SK-N-SH (cell line): ENCODE data around the gene PLAA.

Experiments used
- SMC3 ChIP-seq: IDR thresholded peaks from 2 replicates; pipeline ENCODE4 v1.6.1; 2012; ENCODE audit warnings: low read depth, low read length, improper control_type of control experiment
- TF ChIP-seq, protein P1 (sequence below): fragments of 200-600 bp; sonication (generic); IDR thresholded peaks from 2 replicates; pipeline ENCODE4 v1.6.1; 2017; ENCODE audit warnings: antibody characterized with exemption, mild to moderate bottlenecking, moderate library complexity

GRCh38 chr9:26904070-26904469 is 43.0 kb downstream of the PLAA start:
- no peak for TF ChIP-seq SMC3
- TF ChIP-seq, protein P1, sequence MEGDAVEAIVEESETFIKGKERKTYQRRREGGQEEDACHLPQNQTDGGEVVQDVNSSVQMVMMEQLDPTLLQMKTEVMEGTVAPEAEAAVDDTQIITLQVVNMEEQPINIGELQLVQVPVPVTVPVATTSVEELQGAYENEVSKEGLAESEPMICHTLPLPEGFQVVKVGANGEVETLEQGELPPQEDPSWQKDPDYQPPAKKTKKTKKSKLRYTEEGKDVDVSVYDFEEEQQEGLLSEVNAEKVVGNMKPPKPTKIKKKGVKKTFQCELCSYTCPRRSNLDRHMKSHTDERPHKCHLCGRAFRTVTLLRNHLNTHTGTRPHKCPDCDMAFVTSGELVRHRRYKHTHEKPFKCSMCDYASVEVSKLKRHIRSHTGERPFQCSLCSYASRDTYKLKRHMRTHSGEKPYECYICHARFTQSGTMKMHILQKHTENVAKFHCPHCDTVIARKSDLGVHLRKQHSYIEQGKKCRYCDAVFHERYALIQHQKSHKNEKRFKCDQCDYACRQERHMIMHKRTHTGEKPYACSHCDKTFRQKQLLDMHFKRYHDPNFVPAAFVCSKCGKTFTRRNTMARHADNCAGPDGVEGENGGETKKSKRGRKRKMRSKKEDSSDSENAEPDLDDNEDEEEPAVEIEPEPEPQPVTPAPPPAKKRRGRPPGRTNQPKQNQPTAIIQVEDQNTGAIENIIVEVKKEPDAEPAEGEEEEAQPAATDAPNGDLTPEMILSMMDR, result no peak
